H1 (cell line): Measurements from ENCODE around the gene C1orf210.

ENCODE experiments used
- CEBPB ChIP-seq: IDR thresholded peaks from 2 replicates; pipeline ENCODE4 v1.6.1; 2012; ENCODE audit warnings: low read depth, low read length
- CTCF ChIP-seq, 3 experiments: IDR thresholded peaks; 1 replicate in 2 of 3; 2 replicates in 1 of 3; pipeline versions ENCODE4 v1.5.1 to v1.6.1; 2011; ENCODE audit warnings: low read length in 3 of 3, mild to moderate bottlenecking in 3 of 3, inconsistent platforms in 2 of 3, low read depth in 1 of 3, moderate library complexity in 1 of 3; ENCODE audit not compliant: insufficient read depth in 1 of 3; ENCODE audit errors: control extremely low read depth in 1 of 3
- E2F6 ChIP-seq: IDR thresholded peaks from 2 replicates; pipeline ENCODE4 v1.6.1; 2012; ENCODE audit warnings: inconsistent platforms
- MAFK ChIP-seq: IDR thresholded peaks from 2 replicates; pipeline ENCODE4 v1.6.1; 2012; ENCODE audit warnings: low read depth, mild to moderate bottlenecking, improper control_type of control experiment, low read length
- MAX ChIP-seq: IDR thresholded peaks from 2 replicates; pipeline ENCODE4 v1.6.1; 2012; ENCODE audit warnings: inconsistent platforms
- RAD21 ChIP-seq, 2 experiments: IDR thresholded peaks in 1 of 2; conservative IDR thresholded peaks in 1 of 2; 2 replicates each; pipeline ENCODE4 v1.6.1; 2011; ENCODE audit warnings: low read depth in 2 of 2, low read length in 2 of 2, improper control_type of control experiment in 1 of 2, inconsistent platforms in 1 of 2, mild to moderate bottlenecking in 1 of 2, moderate library complexity in 1 of 2
- RFX5 ChIP-seq: IDR thresholded peaks from 2 replicates; pipeline ENCODE4 v1.6.1; 2011; ENCODE audit warnings: low read depth, low read length, improper control_type of control experiment, borderline replicate concordance

- TF ChIP-seq CTCF (IDR thresholded peaks at IDR 0.05; ENCODE audit: control extremely low read depth in 1 of 3, insufficient read depth in 1 of 3, low read depth in 1 of 3, low read length in 3 of 3), result no peak
- TF ChIP-seq MAFK, result no peak
- no peak for TF ChIP-seq E2F6
- TF ChIP-seq RAD21 (IDR thresholded peaks at IDR 0.05 in 1 of 2, conservative IDR thresholded peaks at IDR 0.05 in 1 of 2; ENCODE audit: low read depth in 2 of 2, low read length in 2 of 2), result no peak
- TF ChIP-seq CEBPB, result no peak
- no peak for TF ChIP-seq RFX5
- TF ChIP-seq MAX, result no peak
These were observed 9.4 kb downstream of the C1orf210 start for GRCh38 chr1:43275826-43276620.
